Keratinocyte (primary cell): Measurements from ENCODE around the gene ENTPD2. TPM values are rescaled to one million over a fixed set of nuclear protein-coding genes. Genes with fewer than 3 reads are reported as not detected.

ENCODE experiments used
- DNase-seq: peaks from one replicate; pipeline ENCODE4 v3.0.0-alpha.2; 2011; ENCODE audit warnings: low read depth, missing footprints, low spot score
- FAIRE-seq: peaks from 2 replicates; lab custom pipeline; 2011; peaks lifted over from hg19 to GRCh38; lab: Jason Lieb, UNC
- H2AFZ ChIP-seq: 2 replicates; pipeline ENCODE4 v1.6.0; 2012; ENCODE audit warnings: low read length, control low read depth, inconsistent platforms; ENCODE audit not compliant: control insufficient read depth
- H3K27ac ChIP-seq: 2 replicates; pipeline ENCODE4 v1.5.1; 2011; ENCODE audit warnings: low read length; ENCODE audit not compliant: control insufficient read depth, insufficient read depth
- H3K27me3 ChIP-seq: 3 replicates; pipeline ENCODE4 v1.6.0; 2011; ENCODE audit warnings: low read length; ENCODE audit not compliant: control insufficient read depth, insufficient read depth; ENCODE audit errors: extremely low read depth
- H3K36me3 ChIP-seq, 2 experiments: 2 replicates in 1 of 2; 3 replicates in 1 of 2; pipeline ENCODE4 v1.5.1; 2011; ENCODE audit warnings: low read length in 2 of 2, mild to moderate bottlenecking in 1 of 2; ENCODE audit not compliant: control insufficient read depth in 2 of 2, insufficient read depth in 2 of 2; ENCODE audit errors: extremely low read depth in 1 of 2
- H3K4me1 ChIP-seq: 3 replicates; pipeline ENCODE4 v1.5.1; 2011; ENCODE audit warnings: low read length; ENCODE audit not compliant: control insufficient read depth, insufficient read depth; ENCODE audit errors: extremely low read depth
- H3K4me2 ChIP-seq: 3 replicates; pipeline ENCODE4 v1.6.0; 2011; ENCODE audit warnings: low read depth, low read length; ENCODE audit not compliant: control insufficient read depth, insufficient read depth; ENCODE audit errors: extremely low read depth
- H3K4me3 ChIP-seq, 3 experiments: fragments of 200-600 bp in 1 of 3; sonication (generic) in 1 of 3; 2 replicates in 2 of 3; 3 replicates in 1 of 3; pipeline ENCODE4 v1.5.1; 2011 to 2016; ENCODE audit warnings: low read length in 3 of 3, mild to moderate bottlenecking in 3 of 3, control low read depth in 2 of 3, inconsistent platforms in 1 of 3, low read depth in 1 of 3, mixed read lengths in 1 of 3, mixed run types in 1 of 3, moderate library complexity in 1 of 3; ENCODE audit not compliant: control insufficient read depth in 2 of 3, insufficient read depth in 2 of 3; ENCODE audit errors: extremely low read depth in 1 of 3
- H3K79me2 ChIP-seq: 2 replicates; pipeline ENCODE4 v1.6.0; 2012; ENCODE audit warnings: low read length; ENCODE audit not compliant: control insufficient read depth, insufficient read depth
- H3K9ac ChIP-seq: 3 replicates; pipeline ENCODE4 v1.6.0; 2011; ENCODE audit warnings: low read length; ENCODE audit not compliant: control insufficient read depth, insufficient read depth; ENCODE audit errors: extremely low read depth
- H3K9me1 ChIP-seq: 3 replicates; pipeline ENCODE4 v1.6.0; 2011; ENCODE audit warnings: low read length; ENCODE audit not compliant: control insufficient read depth, insufficient read depth; ENCODE audit errors: extremely low read depth
- H3K9me3 ChIP-seq: 2 replicates; pipeline ENCODE4 v1.5.1; 2012; ENCODE audit warnings: low read depth, low read length; ENCODE audit not compliant: control insufficient read depth
- H4K20me1 ChIP-seq: 3 replicates; pipeline ENCODE4 v1.6.0; 2011; ENCODE audit warnings: low read length; ENCODE audit not compliant: control insufficient read depth, insufficient read depth; ENCODE audit errors: extremely low read depth
- CTCF ChIP-seq, 3 experiments: IDR thresholded peaks in 1 of 3; conservative IDR thresholded peaks in 1 of 3; optimal IDR thresholded peaks in 1 of 3; 2 replicates in 2 of 3; 3 replicates in 1 of 3; pipeline versions ENCODE3 to v1.5.1; 2011; ENCODE audit warnings: low read length in 3 of 3, mild to moderate bottlenecking in 3 of 3, moderate library complexity in 2 of 3, control low read depth in 1 of 3, inconsistent platforms in 1 of 3; ENCODE audit not compliant: insufficient read depth in 2 of 3; ENCODE audit errors: extremely low read depth in 1 of 3
- EZH2 ChIP-seq: IDR thresholded peaks from one replicate; pipeline ENCODE4 v1.6.1; 2012; ENCODE audit warnings: inconsistent platforms, mild to moderate bottlenecking, low read length, moderate library complexity
- dilution Hi-C: fragments of 300-500 bp; cut with MboI; formaldehyde crosslinking; loops from one replicate; pipeline ENCODE4 v1.7.0; 2020; ENCODE audit warnings: low sequenced_read_pairs; ENCODE audit not compliant: extremely low pct_ligation_motif_present
- polyA plus RNA-seq, 5 experiments: library from polyadenylated mRNA; depleted of rRNA in 3 of 5; stranded (reverse) in 3 of 5; stranded (forward) in 1 of 5; unstranded in 1 of 5; fragments of >200 nt; gene quantifications; 1 replicate in 1 of 5; 2 replicates in 3 of 5; 3 replicates in 1 of 5; pipeline versions ENCODE4 v1.2.1 to v1.2.3, GENCODE V29; 2011 to 2012; ENCODE audit warnings: missing spikeins in 2 of 5, low read depth in 1 of 5, low replicate concordance in 1 of 5

ENTPD2 gene
- polyA plus RNA-seq, 1 donor (not counting 4 experiments of a cell fraction or from before 2014, with no cell fraction given), result 0.52 TPM

GRCh38 chr9:137039611-137040366 is 14.1 kb downstream of the ENTPD2 start:
- H3K9ac ChIP-seq, result no peak overlapping the region
- peaks cover 8% of the 10 kb centered on the region for H3K4me1 ChIP-seq
- TF ChIP-seq EZH2 (no peak), CTCF (optimal IDR thresholded peaks at IDR 0.05 in 1 of 3, IDR thresholded peaks at IDR 0.05 in 1 of 3, conservative IDR thresholded peaks at IDR 0.05 in 1 of 3; ENCODE audit: extremely low read depth in 1 of 3, insufficient read depth in 2 of 3, low read length in 3 of 3) (no peak)
- no peak overlapping the region for H2AFZ ChIP-seq
- peaks cover 4% of the 10 kb centered on the region for H4K20me1 ChIP-seq
- DNase-seq (no peak), FAIRE-seq (no peak)
- no peak overlapping the region for H3K4me2 ChIP-seq
- no peak overlapping the region for H3K4me3 ChIP-seq
- H3K9me1 ChIP-seq, result no peaks in the 10 kb centered on the region
- H3K79me2 ChIP-seq, result peaks cover 2% of the 10 kb centered on the region
- H3K9me3 ChIP-seq, result no peaks in the 10 kb centered on the region
- peaks cover 0 to 4% of the 10 kb centered on the region in 2 experiments for H3K36me3 ChIP-seq
- H3K27ac ChIP-seq, result no peak overlapping the region
- peaks cover 11% of the 10 kb centered on the region for H3K27me3 ChIP-seq
- dilution Hi-C loops, result no loop called here

- no peak overlapping the region for H3K4me2 ChIP-seq
- H3K4me3 ChIP-seq, result no peak overlapping the region
- no peaks in the 10 kb centered on the region for H3K79me2 ChIP-seq
- no peak overlapping the region for H3K27ac ChIP-seq
- no peak for TF ChIP-seq CTCF (optimal IDR thresholded peaks at IDR 0.05 in 1 of 3, IDR thresholded peaks at IDR 0.05 in 1 of 3, conservative IDR thresholded peaks at IDR 0.05 in 1 of 3; ENCODE audit: extremely low read depth in 1 of 3, insufficient read depth in 2 of 3, low read length in 3 of 3)
- TF ChIP-seq EZH2, result no peak
- peaks cover 2% of the 10 kb centered on the region for H3K27me3 ChIP-seq
- H2AFZ ChIP-seq, result no peak overlapping the region
- peaks cover 3% of the 10 kb centered on the region for H3K4me1 ChIP-seq
- peaks cover 0 to 4% of the 10 kb centered on the region in 2 experiments for H3K36me3 ChIP-seq
- H3K9me1 ChIP-seq, result no peaks in the 10 kb centered on the region
- no peak for DNase-seq
- no peak for FAIRE-seq
- no peak overlapping the region for H3K9ac ChIP-seq
- dilution Hi-C loops, result no loop called here
- no peaks in the 10 kb centered on the region for H4K20me1 ChIP-seq
- no peaks in the 10 kb centered on the region for H3K9me3 ChIP-seq
Observed at GRCh38 chr9:137038916-137039315, 14.9 kb downstream of the ENTPD2 start.
